ENCODE data around the gene GSE1. TPM values are rescaled to one million over a fixed set of nuclear protein-coding genes. Genes with fewer than 3 reads are reported as not detected.

GSE1 gene
- total RNA-seq, 2 experiments from 2014 or later: 18.4 to 19.8 TPM

- H3K4me1 Mint-ChIP-seq: no peaks in the 10 kb centered on the region
- CTCF ChIA-PET: no interaction called here
Observed at GRCh38 chr16:85667841-85668413, 54.8 kb downstream of the GSE1 start.

GRCh38 chr16:85668676-85669424, 55.7 kb downstream of the GSE1 start:
- Mint-ChIP-seq H3K27me3 (no peaks in the 10 kb centered on the region), H3K36me3 (ENCODE audit: low read depth) (peaks cover 54% of the 10 kb centered on the region), H3K4me1 (no peaks in the 10 kb centered on the region), H3K27ac (no peak overlapping the region), H3K4me3 (no peak overlapping the region), H3K9me3 (no peaks in the 10 kb centered on the region)
- ChIA-PET CTCF (no interaction called here), POLR2A (no interaction called here)
- DNase-seq: no peak

More at GRCh38 chr16:85667841-85668413, 54.8 kb downstream of the GSE1 start:
- no peak overlapping the region for H3K27ac Mint-ChIP-seq
- no peaks in the 10 kb centered on the region for H3K27me3 Mint-ChIP-seq
- POLR2A ChIA-PET: no interaction called here
- H3K9me3 Mint-ChIP-seq: no peaks in the 10 kb centered on the region
- no peak for DNase-seq
- no peak overlapping the region for H3K4me3 Mint-ChIP-seq
- peaks cover 56% of the 10 kb centered on the region for H3K36me3 Mint-ChIP-seq (ENCODE audit: low read depth)

- no peak for DNase-seq
- no peaks in the 10 kb centered on the region for H3K27me3 Mint-ChIP-seq
- H3K27ac Mint-ChIP-seq: no peak overlapping the region
- peaks cover 4% of the 10 kb centered on the region for H3K4me1 Mint-ChIP-seq
- peaks cover 56% of the 10 kb centered on the region for H3K36me3 Mint-ChIP-seq (ENCODE audit: low read depth)
- ChIA-PET POLR2A (no interaction called here), CTCF (no interaction called here)
- no peaks in the 10 kb centered on the region for H3K9me3 Mint-ChIP-seq
- H3K4me3 Mint-ChIP-seq: no peak overlapping the region
Observed at GRCh38 chr16:85670840-85671239, 57.7 kb downstream of the GSE1 start.

- H3K9me3 Mint-ChIP-seq: no peaks in the 10 kb centered on the region
- H3K27me3 Mint-ChIP-seq: no peaks in the 10 kb centered on the region
- H3K4me1 Mint-ChIP-seq: peaks cover 11% of the 10 kb centered on the region
- DNase-seq: no peak
- ChIA-PET POLR2A (interaction anchor here (0.6 to 1.1 kb wide), 2 partner anchors 10 to 12 kb away, joined by 3 read pairs; no protein-coding TSS in a partner anchor), CTCF (interaction anchor here (0.9 to 2.1 kb wide), 4 partner anchors 9 to 58 kb away, joined by 3 to 9 read pairs (median 4); no protein-coding TSS in a partner anchor)
- no peak overlapping the region for H3K4me3 Mint-ChIP-seq
- no peak overlapping the region for H3K27ac Mint-ChIP-seq
- H3K36me3 Mint-ChIP-seq (ENCODE audit: low read depth): peaks cover 53% of the 10 kb centered on the region
Observed at GRCh38 chr16:85673529-85674417, 60.7 kb downstream of the GSE1 start.

- Mint-ChIP-seq H3K36me3 (ENCODE audit: low read depth) (peaks cover 56% of the 10 kb centered on the region), H3K4me3 (no peak overlapping the region), H3K4me1 (peaks cover 11% of the 10 kb centered on the region), H3K9me3 (no peaks in the 10 kb centered on the region), H3K27ac (no peak overlapping the region), H3K27me3 (no peaks in the 10 kb centered on the region)
- DNase-seq: no peak
- ChIA-PET POLR2A (interaction anchor here (0.6 kb wide), 1 partner anchor 11 kb away, joined by 3 read pairs; no protein-coding TSS in a partner anchor), CTCF (interaction anchor here (0.8 to 2.1 kb wide), 4 partner anchors 8 to 58 kb away, joined by 3 to 9 read pairs (median 4); no protein-coding TSS in a partner anchor)
Observed at GRCh38 chr16:85674418-85674755, 61.3 kb downstream of the GSE1 start.

- peaks cover 59% of the 10 kb centered on the region for H3K36me3 Mint-ChIP-seq (ENCODE audit: low read depth)
- CTCF ChIA-PET: interaction anchor here (0.8 to 2.1 kb wide), 5 partner anchors 9 to 59 kb away, joined by 3 to 9 read pairs (median 4); no protein-coding TSS in a partner anchor
- peak overlapping the region; percentile 37 for H3K27ac Mint-ChIP-seq
- no peaks in the 10 kb centered on the region for H3K9me3 Mint-ChIP-seq
- no peak for DNase-seq
- POLR2A ChIA-PET: interaction anchor here (0.6 kb wide), 1 partner anchor 11 kb away, joined by 3 read pairs; no protein-coding TSS in a partner anchor
- H3K4me1 Mint-ChIP-seq: peaks cover 13% of the 10 kb centered on the region
- no peaks in the 10 kb centered on the region for H3K27me3 Mint-ChIP-seq
- H3K4me3 Mint-ChIP-seq: no peak overlapping the region
Observed at GRCh38 chr16:85674828-85675227, 61.7 kb downstream of the GSE1 start.

GRCh38 chr16:85675251-85675874, 62.2 kb downstream of the GSE1 start:
- no peak overlapping the region for H3K4me3 Mint-ChIP-seq
- ChIA-PET CTCF (interaction anchor here (0.8 to 2.1 kb wide), 4 partner anchors 9 to 42 kb away, joined by 3 to 9 read pairs (median 4); no protein-coding TSS in a partner anchor), POLR2A (no interaction called here)
- H3K27me3 Mint-ChIP-seq: no peaks in the 10 kb centered on the region
- no peak for DNase-seq
- H3K36me3 Mint-ChIP-seq (ENCODE audit: low read depth): peaks cover 60% of the 10 kb centered on the region
- no peak overlapping the region for H3K27ac Mint-ChIP-seq
- H3K4me1 Mint-ChIP-seq: peaks cover 17% of the 10 kb centered on the region
- no peaks in the 10 kb centered on the region for H3K9me3 Mint-ChIP-seq

- H3K9me3 Mint-ChIP-seq: no peaks in the 10 kb centered on the region
- H3K27me3 Mint-ChIP-seq: no peaks in the 10 kb centered on the region
- peaks cover 27% of the 10 kb centered on the region for H3K4me1 Mint-ChIP-seq
- no peak for DNase-seq
- ChIA-PET POLR2A (interaction anchor here (2.1 kb wide), 1 partner anchor 10 kb away, joined by 5 read pairs; no protein-coding TSS in a partner anchor), CTCF (interaction anchor here (1.0 to 1.1 kb wide), 2 partner anchors 39 to 41 kb away, joined by 3 to 4 read pairs; no protein-coding TSS in a partner anchor)
- H3K4me3 Mint-ChIP-seq: no peak overlapping the region
- H3K27ac Mint-ChIP-seq: no peak overlapping the region
- H3K36me3 Mint-ChIP-seq (ENCODE audit: low read depth): peaks cover 63% of the 10 kb centered on the region
Observed at GRCh38 chr16:85676466-85676865, 63.3 kb downstream of the GSE1 start.

GRCh38 chr16:85677383-85677967, 64.4 kb downstream of the GSE1 start:
- ChIA-PET POLR2A (interaction anchor here (1.7 to 2.1 kb wide), 2 partner anchors 9 to 11 kb away, joined by 5 read pairs; partner anchors contain the start of gene GINS2), CTCF (no interaction called here)
- peaks cover 60% of the 10 kb centered on the region for H3K36me3 Mint-ChIP-seq (ENCODE audit: low read depth)
- no peaks in the 10 kb centered on the region for H3K27me3 Mint-ChIP-seq
- H3K4me3 Mint-ChIP-seq: no peak overlapping the region
- no peak overlapping the region for H3K27ac Mint-ChIP-seq
- H3K9me3 Mint-ChIP-seq: no peaks in the 10 kb centered on the region
- DNase-seq: no peak
- peaks cover 27% of the 10 kb centered on the region for H3K4me1 Mint-ChIP-seq

- ChIA-PET POLR2A (interaction anchor here (1.7 to 2.1 kb wide), 2 partner anchors 9 to 11 kb away, joined by 5 read pairs; partner anchors contain the start of gene GINS2), CTCF (no interaction called here)
- H3K36me3 Mint-ChIP-seq (ENCODE audit: low read depth): peaks cover 58% of the 10 kb centered on the region
Observed at GRCh38 chr16:85678016-85678415, 64.9 kb downstream of the GSE1 start.

GRCh38 chr16:85678821-85679220, 65.7 kb downstream of the GSE1 start:
- no peak overlapping the region for H3K27ac Mint-ChIP-seq
- H3K9me3 Mint-ChIP-seq: no peaks in the 10 kb centered on the region
- POLR2A ChIA-PET: no interaction called here
- CTCF ChIA-PET: no interaction called here
- H3K4me3 Mint-ChIP-seq: no peak overlapping the region
- DNase-seq: no peak
- H3K27me3 Mint-ChIP-seq: no peaks in the 10 kb centered on the region
- H3K36me3 Mint-ChIP-seq (ENCODE audit: low read depth): peaks cover 65% of the 10 kb centered on the region
- peaks cover 36% of the 10 kb centered on the region for H3K4me1 Mint-ChIP-seq

More at GRCh38 chr16:85678016-85678415, 64.9 kb downstream of the GSE1 start:
- Mint-ChIP-seq H3K27me3 (no peaks in the 10 kb centered on the region), H3K27ac (no peak overlapping the region), H3K4me1 (peaks cover 30% of the 10 kb centered on the region), H3K4me3 (no peak overlapping the region), H3K9me3 (no peaks in the 10 kb centered on the region)
- DNase-seq: no peak

- peak overlapping the region; percentile 65 for H3K27ac Mint-ChIP-seq
- H3K27me3 Mint-ChIP-seq: no peaks in the 10 kb centered on the region
- H3K4me1 Mint-ChIP-seq: peaks cover 34% of the 10 kb centered on the region
- peaks cover 60% of the 10 kb centered on the region for H3K36me3 Mint-ChIP-seq (ENCODE audit: low read depth)
- POLR2A ChIA-PET: no interaction called here
- no peaks in the 10 kb centered on the region for H3K9me3 Mint-ChIP-seq
- no peak overlapping the region for H3K4me3 Mint-ChIP-seq
- CTCF ChIA-PET: no interaction called here
- DNase-seq: no peak
Observed at GRCh38 chr16:85679870-85680269, 66.7 kb downstream of the GSE1 start.

All from activated CD4-positive, alpha-beta memory T cell treated with anti-CD3 and anti-CD28 coated beads, Interleukin-2, amount 10 ng/mL, durations not matched to agents 7 days and 5 days (primary cell).